CD4-positive, alpha-beta T cell (primary cell): ENCODE data around the gene CLRN1. TPM values are rescaled to one million over a fixed set of nuclear protein-coding genes. Genes with fewer than 3 reads are reported as not detected.

Source experiments
- ATAC-seq: fragments of 200-7000 bp; cut with Tn5 transposase; one replicate; pipeline ENCODE4 v1.10.0; 2022; ENCODE audit warnings: mild to moderate bottlenecking; ENCODE audit not compliant: poor library complexity
- CTCF ChIA-PET: fragments of 350-600 bp; sonication (Branson Sonifier 250); formaldehyde crosslinking; loops from one replicate; lab custom pipeline; 2021; ENCODE audit warnings: antibody characterized with exemption, inconsistent platforms; lab: Charles Lee
- POLR2A ChIA-PET: fragments of 350-600 bp; sonication (Branson Sonifier 250); formaldehyde crosslinking; loops from one replicate; lab custom pipeline; 2021; ENCODE audit warnings: antibody characterized with exemption, inconsistent platforms; lab: Charles Lee
- DNase-seq, 14 experiments: peaks; one replicate each; pipeline ENCODE4 v3.0.0-alpha.2; 2013 to 2020; ENCODE audit warnings: mixed read lengths in 2 of 14
- H3K27ac ChIP-seq, 2 donors: one replicate each; pipeline versions ENCODE4 v1.5.1 to v1.7.0; 2013; ENCODE audit warnings: low read length in 2 of 2, low read depth in 1 of 2, mild to moderate bottlenecking in 1 of 2
- H3K27me3 ChIP-seq, 2 experiments: 1 replicate in 1 of 2; 2 replicates in 1 of 2; pipeline versions ENCODE4 v1.6.1 to v1.7.0; 2013; ENCODE audit warnings: low read length in 2 of 2, control low read depth in 1 of 2, mild to moderate bottlenecking in 1 of 2, moderate library complexity in 1 of 2; ENCODE audit not compliant: insufficient read depth in 2 of 2, control insufficient read depth in 1 of 2
- H3K36me3 ChIP-seq: one replicate; pipeline ENCODE4 v1.6.1; 2013; ENCODE audit warnings: low read length, control low read depth; ENCODE audit not compliant: insufficient read depth
- H3K4me1 ChIP-seq: one replicate; pipeline ENCODE4 v1.6.1; 2013; ENCODE audit warnings: low read length, control low read depth; ENCODE audit not compliant: insufficient read depth
- H3K4me3 ChIP-seq: one replicate; pipeline ENCODE4 v1.5.1; 2013; ENCODE audit warnings: mild to moderate bottlenecking, low read length, moderate library complexity
- H3K9me3 ChIP-seq, 2 experiments: 1 replicate in 1 of 2; 2 replicates in 1 of 2; pipeline versions ENCODE4 v1.6.1 to v1.7.0; 2013; ENCODE audit warnings: low read length in 2 of 2, mild to moderate bottlenecking in 2 of 2, control low read depth in 1 of 2, moderate library complexity in 1 of 2; ENCODE audit not compliant: control insufficient read depth in 1 of 2, insufficient read depth in 1 of 2
- H3K27ac Mint-ChIP-seq: one replicate; pipeline ENCODE4 v1.8.0; 2020; ENCODE audit warnings: mixed read lengths
- H3K27me3 Mint-ChIP-seq: one replicate; pipeline ENCODE4 v1.8.0; 2021; ENCODE audit warnings: mixed read lengths
- H3K36me3 Mint-ChIP-seq: one replicate; pipeline ENCODE4 v1.8.0; 2021; ENCODE audit warnings: low read depth, mixed read lengths
- H3K4me1 Mint-ChIP-seq: one replicate; pipeline ENCODE4 v1.8.0; 2021; ENCODE audit warnings: low read depth, mixed read lengths
- H3K4me3 Mint-ChIP-seq: one replicate; pipeline ENCODE4 v1.8.0; 2020; ENCODE audit warnings: mild to moderate bottlenecking, mixed read lengths
- H3K9me3 Mint-ChIP-seq: one replicate; pipeline ENCODE4 v1.8.0; 2020; ENCODE audit warnings: mixed read lengths
- CTCF ChIP-seq: fragments of 200-600 bp; IDR thresholded peaks from one replicate; pipeline ENCODE4 v1.8.0; 2022; ENCODE audit warnings: antibody characterized with exemption, mild to moderate bottlenecking
- intact Hi-C, 2 experiments: fragments of 100-400 bp; cut with DNase I in 1 of 2; cut with micrococcal nuclease in 1 of 2; formaldehyde crosslinking; loops; one replicate each; pipeline versions ENCODE4 v1.15.1 to v1.9.0; 2023 to 2025; cut with DNase I, micrococcal nuclease
- total RNA-seq, 174 experiments: library from RNA in 2 of 174; stranded (reverse) in 2 of 174; gene quantifications; one replicate each; pipeline ENCODE4 v1.2.3 and lab custom pipeline; 2021 to 2026

Gene CLRN1
- total RNA-seq, 2 experiments from 2014 or later: not detected

GRCh38 chr3:150975086-150975991, 2.8 kb upstream of the CLRN1 start:
- POLR2A ChIA-PET: no interaction called here
- no peak overlapping the region for H3K4me3 Mint-ChIP-seq

DNA sequence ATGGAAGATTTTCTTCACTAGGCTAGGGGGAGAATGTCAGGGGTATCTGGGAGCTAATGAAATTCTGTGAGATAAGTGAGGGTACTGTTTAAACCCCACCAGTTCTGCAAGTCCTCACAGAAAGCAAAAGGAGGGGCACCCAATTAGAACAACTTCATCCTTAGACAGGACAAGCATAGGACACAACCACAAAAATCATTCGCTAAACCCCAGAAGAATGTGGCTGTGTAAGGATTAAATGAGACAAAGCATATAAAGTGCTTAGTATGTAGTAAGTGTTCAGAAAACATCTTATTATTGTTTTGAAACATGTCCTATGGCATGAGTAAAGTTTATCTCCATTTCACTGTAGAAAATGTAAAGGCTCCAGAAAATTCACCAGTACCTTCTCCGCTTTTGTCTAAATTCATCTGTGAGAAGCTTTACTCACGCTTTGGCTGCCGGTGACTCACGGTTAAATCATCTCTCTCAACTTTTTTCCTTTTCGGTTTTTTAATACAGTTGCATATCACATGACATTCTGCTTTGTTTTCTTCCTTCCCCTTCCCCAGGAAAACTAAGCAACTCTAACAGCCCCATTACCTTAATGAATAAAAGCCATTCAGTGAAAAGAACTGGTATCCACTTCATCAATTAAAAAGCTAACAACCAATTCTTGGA, 1.7 kb downstream of the CLRN1 start:
- no peak for ATAC-seq
- no peak for TF ChIP-seq CTCF
- Histone ChIP-seq H3K4me3 (no peak overlapping the region), H3K27ac (no peak overlapping the region), H3K9me3 (no peaks in the 10 kb centered on the region), H3K27me3 (no peaks in the 10 kb centered on the region), H3K36me3 (no peaks in the 10 kb centered on the region), H3K4me1 (no peaks in the 10 kb centered on the region)
- Mint-ChIP-seq H3K27ac (no peak overlapping the region), H3K27me3 (no peaks in the 10 kb centered on the region), H3K9me3 (no peaks in the 10 kb centered on the region), H3K4me3 (no peak overlapping the region), H3K4me1 (no peaks in the 10 kb centered on the region), H3K36me3 (no peaks in the 10 kb centered on the region)
- POLR2A ChIA-PET: no interaction called here
- CTCF ChIA-PET: no interaction called here
- intact Hi-C loops: no loop called here
- no peak for DNase-seq

More at GRCh38 chr3:150975086-150975991, 2.8 kb upstream of the CLRN1 start:
- ATAC-seq (no peak), DNase-seq (no peak)
- Mint-ChIP-seq H3K27me3 (peaks cover 12% of the 10 kb centered on the region), H3K36me3 (no peaks in the 10 kb centered on the region), H3K4me1 (no peaks in the 10 kb centered on the region), H3K9me3 (no peaks in the 10 kb centered on the region), H3K27ac (no peak overlapping the region)
- TF ChIP-seq CTCF: no peak
- intact Hi-C loops: no loop called here
- H3K27me3 ChIP-seq: peaks cover 0 to 5% of the 10 kb centered on the region in 2 experiments
- no peaks in the 10 kb centered on the region for H3K9me3 ChIP-seq
- CTCF ChIA-PET: no interaction called here
- no peaks in the 10 kb centered on the region for H3K4me1 ChIP-seq
- H3K4me3 ChIP-seq: no peak overlapping the region
- H3K27ac ChIP-seq: no peak overlapping the region
- no peaks in the 10 kb centered on the region for H3K36me3 ChIP-seq

DNA sequence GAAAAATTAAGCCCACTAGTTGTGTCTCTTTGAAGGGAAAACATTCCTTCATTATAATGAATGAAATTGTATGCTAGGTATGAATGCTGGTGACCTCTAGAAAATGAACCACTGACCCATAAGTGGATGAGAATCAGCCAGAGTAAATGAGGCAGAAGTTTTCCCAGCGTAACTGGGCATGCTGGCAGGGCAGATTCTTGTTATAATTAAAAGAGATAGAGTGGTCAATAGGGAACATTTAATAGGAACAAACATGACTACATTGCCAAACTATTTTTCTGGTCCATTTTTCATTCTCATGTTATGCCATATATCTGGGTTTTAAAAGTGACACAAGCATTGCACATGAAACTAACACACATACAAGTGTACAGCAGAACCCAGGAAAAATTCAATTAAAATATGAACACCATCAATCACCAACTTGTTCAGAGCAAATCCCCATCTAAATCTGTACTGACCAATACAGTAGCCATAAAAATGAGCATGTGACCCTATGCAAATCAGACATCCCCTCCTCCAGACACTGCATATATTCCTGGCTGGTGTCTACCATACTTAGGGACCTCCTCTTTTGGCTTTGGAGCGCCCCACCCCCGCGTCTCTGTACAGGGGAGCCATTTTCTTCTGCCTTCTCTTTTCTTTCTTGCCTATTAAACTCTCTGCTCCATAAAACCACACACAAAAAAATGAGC, 4.0 kb downstream of the CLRN1 start:
- intact Hi-C loops: no loop called here
- Mint-ChIP-seq H3K27me3 (no peaks in the 10 kb centered on the region), H3K36me3 (no peaks in the 10 kb centered on the region), H3K27ac (no peak overlapping the region), H3K4me3 (no peak overlapping the region), H3K9me3 (no peaks in the 10 kb centered on the region), H3K4me1 (no peaks in the 10 kb centered on the region)
- TF ChIP-seq CTCF: no peak
- ATAC-seq: no peak
- Histone ChIP-seq H3K27me3 (no peaks in the 10 kb centered on the region), H3K4me3 (no peak overlapping the region), H3K36me3 (no peaks in the 10 kb centered on the region), H3K4me1 (no peaks in the 10 kb centered on the region), H3K27ac (no peak overlapping the region), H3K9me3 (no peaks in the 10 kb centered on the region)
- ChIA-PET POLR2A (no interaction called here), CTCF (no interaction called here)
- DNase-seq: no peak
